Uterus (tissue), 2 donors: ENCODE data around the gene NFE2L1.

Experiments used
- POLR2A ChIP-seq, 2 donors: fragments of 450-650 bp; IDR thresholded peaks; one replicate each; pipeline ENCODE4 v1.6.1; 2016; ENCODE audit warnings: antibody characterized with exemption in 2 of 2, mild to moderate bottlenecking in 1 of 2, moderate library complexity in 1 of 2
- TF ChIP-seq, protein P1 (sequence below), 4 experiments: fragments of 200-600 bp in 2 of 4; fragments of 450-650 bp in 2 of 4; sonication (generic) in 2 of 4; IDR thresholded peaks; one replicate each; pipeline ENCODE4 v1.5.1; 2016 to 2019; ENCODE audit warnings: antibody characterized with exemption in 4 of 4, mild to moderate bottlenecking in 2 of 4, moderate library complexity in 1 of 4

DNA sequence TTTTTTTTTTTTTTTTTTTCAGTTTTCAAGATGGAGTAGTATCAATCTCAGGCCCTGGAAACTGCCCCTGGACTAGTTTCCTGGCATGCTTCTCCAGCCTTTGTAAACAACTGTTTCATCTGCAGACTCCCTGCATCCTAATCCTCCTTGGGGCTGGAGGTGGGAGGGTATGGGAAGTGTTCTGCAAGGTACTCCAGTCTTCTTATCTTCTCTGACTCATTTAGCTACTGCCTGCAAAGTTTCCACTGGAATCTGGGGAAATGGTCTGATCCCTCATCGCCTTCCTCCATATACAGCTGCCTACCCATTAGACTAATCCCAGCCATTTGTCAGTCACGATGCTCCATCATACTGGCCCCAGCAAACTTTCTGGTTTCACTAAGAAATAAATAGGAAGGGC, 32.0 kb upstream of the NFE2L1 start:
- TF ChIP-seq, protein P1, sequence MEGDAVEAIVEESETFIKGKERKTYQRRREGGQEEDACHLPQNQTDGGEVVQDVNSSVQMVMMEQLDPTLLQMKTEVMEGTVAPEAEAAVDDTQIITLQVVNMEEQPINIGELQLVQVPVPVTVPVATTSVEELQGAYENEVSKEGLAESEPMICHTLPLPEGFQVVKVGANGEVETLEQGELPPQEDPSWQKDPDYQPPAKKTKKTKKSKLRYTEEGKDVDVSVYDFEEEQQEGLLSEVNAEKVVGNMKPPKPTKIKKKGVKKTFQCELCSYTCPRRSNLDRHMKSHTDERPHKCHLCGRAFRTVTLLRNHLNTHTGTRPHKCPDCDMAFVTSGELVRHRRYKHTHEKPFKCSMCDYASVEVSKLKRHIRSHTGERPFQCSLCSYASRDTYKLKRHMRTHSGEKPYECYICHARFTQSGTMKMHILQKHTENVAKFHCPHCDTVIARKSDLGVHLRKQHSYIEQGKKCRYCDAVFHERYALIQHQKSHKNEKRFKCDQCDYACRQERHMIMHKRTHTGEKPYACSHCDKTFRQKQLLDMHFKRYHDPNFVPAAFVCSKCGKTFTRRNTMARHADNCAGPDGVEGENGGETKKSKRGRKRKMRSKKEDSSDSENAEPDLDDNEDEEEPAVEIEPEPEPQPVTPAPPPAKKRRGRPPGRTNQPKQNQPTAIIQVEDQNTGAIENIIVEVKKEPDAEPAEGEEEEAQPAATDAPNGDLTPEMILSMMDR (IDR thresholded peaks at IDR 0.05) = no peak
- no peak for TF ChIP-seq POLR2A (IDR thresholded peaks at IDR 0.05)
